ENCODE data around the gene ISM1.

ISM1 gene

DNA sequence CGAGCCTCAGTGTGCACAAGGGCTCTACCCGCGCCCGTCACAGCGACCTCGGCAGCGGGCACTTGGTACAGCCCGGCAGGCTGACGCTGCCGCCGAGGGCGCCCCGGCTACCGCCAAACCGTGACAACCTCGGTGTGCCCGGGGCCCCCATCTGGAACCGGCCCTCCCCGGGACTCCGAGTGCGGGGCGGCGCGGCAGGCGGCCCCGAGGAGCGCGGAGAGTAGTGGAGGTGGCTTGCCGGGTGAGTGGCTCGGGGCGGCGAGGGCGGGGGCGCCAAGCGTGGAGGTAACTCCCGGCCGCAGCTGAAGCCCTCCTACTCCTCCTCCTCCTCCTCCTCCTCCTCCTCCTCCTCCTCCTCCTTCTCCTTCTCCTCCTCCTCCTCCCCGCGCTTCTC is at the start of gene ISM1:
Gene ISM1 (plus strand): TSS at position 371 of the 394 bp plus-strand sequence. CDS start 503 bp downstream, outside the sequence.
- peak; percentile 43 for DNase-seq

DNA sequence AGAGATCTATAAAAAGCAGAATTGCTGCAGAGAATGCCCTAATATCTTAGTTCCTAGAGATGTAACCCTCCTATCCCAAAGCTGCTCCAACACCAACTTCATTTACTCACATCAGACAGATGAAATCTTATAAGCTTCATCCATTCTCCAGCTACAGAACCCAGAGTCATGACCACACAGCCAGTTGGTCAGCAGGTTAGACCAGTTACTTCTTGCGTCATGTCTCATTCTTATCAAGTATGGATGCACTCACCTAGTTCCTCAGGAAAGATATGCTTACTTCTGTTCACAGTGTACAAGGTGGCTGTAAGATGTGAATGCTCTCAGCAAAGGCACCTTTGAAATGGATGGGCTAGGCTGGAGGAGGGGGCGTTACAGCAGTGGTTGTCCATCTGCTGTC is 47.9 kb upstream of the ISM1 start:
- DNase-seq = no peak

DNA sequence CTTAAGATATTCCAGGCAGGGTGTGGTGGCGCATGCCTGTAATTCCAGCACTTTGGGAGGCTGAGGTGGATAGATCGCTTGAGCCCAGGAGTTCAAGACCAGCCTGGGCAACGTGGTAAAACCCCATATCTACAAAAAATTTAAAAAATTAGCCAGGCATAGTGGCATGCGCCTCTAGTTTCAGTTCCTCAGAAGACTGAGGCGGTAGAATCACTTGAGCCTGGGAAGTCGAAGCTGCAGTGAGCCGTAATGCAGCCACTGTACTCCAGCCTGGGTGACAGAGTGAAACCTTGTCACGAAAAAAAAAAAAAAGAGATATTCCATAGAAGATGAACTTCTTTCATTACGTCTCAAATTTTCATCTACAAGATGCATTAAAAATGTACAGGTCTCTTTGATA is 46.7 kb upstream of the ISM1 start:
- DNase-seq = no peak

DNA sequence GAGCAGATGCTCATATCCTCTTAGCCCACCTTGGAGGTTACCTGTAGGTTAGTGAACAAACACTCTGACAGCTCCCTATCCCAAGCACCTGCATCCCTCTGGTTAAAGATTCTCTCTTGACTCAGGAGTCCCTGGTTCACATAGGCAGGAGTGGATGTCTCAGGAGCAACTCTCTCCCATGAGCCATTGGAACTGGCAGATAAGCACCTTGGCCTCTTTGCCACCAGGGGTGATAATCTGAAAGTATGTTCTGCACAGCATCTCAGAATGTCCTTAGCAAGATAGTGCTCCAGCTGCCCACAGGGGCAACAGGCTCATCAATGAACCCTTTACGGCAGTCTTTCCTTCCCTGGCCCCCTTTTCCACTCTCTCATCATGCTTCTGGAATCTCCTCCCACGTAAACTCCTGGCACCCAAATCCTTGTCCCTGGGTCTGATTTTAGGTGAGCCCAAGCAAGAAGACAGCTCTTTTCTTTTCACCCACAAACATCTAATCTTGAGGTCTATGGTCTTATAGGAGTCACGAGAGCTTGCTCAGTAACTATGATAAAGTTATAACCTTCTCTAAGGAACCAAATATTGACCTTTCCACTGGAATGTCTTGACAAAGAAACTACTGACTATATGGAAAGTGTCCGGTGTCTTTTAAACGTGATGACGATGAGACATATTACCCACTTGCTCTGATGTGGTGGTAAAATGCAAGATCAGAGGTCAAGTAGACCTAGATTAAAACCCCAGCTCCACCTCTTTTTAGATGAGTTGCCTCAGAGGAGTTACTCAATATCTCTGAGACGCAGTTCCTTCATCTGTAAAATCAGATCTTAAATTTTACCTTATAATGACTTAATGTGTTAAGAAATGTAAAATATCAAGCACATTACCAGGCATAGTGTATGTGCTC is 39.8 kb upstream of the ISM1 start:
- no peak for DNase-seq

DNA sequence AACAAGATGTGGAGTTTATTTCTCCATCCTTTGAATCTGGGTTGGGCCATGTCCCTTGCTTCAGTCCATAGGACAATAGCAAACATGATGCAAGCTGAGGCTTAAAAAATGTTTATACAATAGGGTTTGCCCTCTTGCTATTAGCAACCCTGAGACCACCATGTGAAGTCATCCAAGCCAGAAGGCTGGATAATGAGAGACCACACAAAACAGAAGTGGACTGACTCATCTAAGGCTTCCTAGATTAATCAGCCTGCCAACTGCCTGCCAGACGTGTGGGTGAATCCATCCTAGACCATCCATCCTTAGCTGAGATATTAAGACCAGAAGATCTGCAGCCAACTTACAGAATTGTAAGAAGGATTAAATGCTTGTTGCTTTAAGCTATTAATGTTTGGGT is 38.1 kb upstream of the ISM1 start:
- DNase-seq = no peak

DNA sequence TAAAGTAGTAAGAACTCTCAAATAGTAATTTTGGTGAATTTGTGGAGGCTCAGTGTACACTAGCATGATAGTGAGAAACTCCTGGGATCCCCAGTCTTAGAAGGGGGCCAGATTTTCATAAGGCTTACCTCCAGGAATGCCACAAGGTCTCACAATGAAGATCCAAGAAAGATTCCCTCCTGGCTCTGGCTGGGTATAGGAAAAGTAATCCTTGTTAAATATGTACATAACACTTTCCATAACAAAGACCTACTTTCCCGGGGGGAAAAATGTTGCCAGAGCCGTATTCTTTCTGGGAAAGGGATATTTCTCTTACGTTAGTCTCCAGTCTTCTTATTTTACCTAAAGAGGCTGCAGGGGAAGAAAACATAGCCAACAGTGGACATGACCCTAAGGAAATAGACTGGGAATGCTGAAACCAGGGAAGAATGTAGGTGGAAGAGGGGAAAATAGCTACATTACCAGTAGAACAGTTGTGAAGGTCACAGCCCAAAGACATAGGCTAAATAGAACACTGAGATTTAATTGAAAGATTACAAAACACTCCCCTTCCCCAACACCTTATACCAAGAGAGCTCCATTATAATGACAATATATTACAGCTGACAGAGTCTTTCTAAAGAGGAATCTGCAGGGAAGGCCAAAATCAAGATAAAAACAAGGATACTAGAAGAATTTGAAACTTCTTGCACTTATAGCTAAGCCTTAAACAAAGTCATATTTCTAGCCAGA is 34.9 kb upstream of the ISM1 start:
- DNase-seq = no peak

DNA sequence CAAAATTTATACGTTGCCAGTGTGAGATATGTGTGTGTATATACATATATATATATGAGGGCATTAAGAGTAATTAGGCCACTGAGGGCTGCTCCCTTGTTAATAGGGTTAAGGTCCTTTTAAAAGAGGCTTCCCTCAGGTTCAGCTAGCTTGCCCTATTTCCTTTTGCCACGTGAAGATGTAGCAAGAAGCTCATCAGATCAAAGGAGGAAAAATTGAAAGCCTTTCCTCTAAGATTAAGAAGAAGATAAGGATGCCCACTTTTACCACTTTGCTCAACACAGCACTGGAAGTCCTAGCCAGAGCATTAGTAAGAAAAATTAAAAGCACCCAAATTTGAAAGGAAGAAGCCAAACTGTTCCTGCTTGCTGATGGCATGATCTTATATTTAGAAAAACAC is 33.2 kb upstream of the ISM1 start:
- DNase-seq = no peak

DNA sequence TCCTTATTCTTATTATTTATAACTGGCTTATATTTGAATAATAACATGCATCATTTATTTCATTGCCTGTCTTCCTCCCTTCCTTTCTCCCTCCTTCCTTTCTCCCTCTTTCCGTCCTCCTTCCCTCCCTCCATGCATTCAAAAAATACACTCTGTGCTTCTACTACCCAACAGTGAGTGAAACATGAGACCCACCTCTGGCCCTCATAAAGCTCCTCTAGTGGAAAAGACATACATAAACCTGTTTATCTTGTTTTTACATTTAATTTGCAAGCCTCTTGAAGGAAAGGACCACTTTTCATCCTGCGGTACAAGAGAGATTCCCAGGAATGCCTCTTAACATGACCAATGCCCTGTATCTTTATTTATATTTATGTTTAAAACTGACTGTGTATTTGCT is 21.8 kb upstream of the ISM1 start:
- no peak for DNase-seq

DNA sequence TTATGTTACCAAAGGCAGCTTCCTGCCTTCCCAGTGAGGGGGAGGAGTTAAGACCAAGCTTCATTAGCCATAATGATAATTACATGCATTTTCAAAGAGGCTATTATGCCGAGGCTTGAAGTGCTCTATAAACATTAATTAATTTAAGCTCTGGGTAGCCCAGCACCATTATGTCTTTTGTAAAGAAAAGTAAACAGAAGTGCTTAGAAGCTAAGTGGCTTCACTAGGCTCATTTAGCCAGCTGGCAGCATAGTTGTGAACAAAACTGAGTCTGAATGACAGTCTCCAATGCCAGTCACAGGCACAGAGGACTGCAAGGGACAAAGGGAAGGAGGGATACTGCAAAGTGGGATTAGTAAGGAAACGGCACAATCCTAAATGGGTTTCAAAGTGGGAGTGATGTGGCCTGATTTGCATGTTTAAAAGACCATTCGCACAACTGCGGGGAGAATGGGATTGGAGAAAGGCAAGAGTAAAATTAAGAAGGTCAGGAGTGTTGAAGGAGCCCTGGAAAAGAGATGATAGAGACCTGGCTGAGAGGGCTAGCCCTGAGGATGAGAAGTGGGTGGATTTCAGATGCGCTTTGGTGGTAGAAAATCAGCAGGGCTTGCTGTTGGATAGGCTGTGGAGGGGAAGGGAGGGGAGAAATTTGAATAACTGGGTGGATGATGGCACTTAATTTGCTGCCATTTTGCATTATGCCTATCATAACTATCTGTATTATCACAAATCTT is 20.1 kb upstream of the ISM1 start:
- no peak for DNase-seq

DNA sequence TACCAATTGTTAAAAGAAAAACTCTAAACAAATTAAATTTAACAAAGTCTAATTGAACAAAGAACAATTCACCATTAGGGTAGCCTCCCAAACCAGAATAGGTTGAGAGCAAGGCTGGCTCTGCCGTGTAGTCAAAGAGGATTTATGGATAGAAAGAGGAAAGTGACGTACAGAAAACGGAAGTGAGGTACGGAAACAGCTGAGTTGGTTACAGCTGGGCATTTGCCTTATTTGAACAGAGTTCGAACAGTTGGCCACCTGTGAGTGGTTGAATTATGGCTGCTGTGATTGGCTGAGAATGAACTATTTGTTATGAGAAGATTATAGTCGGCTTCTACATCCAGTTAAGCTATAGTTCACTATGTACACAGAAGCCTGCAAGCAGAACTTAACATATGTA is 18.5 kb upstream of the ISM1 start:
- DNase-seq = no peak

DNA sequence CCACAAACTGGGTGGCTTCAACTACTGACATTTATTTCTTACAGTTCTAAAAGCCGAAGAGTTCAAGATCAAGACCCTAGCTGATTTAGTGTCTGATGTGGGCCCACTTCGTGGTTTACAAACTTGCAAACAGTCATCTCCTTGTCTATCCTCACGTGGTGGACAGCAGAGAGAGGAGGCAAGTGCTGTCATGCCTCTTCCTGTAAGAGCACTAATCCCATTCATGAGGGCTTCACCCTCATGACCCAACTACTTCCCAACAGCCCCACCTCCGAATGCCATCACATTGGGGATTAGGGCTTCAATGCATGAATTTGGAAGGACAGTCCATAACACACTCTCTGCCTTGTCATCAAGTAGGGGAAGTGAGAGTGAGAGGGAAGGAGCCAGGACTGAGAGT is 15.6 kb upstream of the ISM1 start:
- no peak for DNase-seq

DNA sequence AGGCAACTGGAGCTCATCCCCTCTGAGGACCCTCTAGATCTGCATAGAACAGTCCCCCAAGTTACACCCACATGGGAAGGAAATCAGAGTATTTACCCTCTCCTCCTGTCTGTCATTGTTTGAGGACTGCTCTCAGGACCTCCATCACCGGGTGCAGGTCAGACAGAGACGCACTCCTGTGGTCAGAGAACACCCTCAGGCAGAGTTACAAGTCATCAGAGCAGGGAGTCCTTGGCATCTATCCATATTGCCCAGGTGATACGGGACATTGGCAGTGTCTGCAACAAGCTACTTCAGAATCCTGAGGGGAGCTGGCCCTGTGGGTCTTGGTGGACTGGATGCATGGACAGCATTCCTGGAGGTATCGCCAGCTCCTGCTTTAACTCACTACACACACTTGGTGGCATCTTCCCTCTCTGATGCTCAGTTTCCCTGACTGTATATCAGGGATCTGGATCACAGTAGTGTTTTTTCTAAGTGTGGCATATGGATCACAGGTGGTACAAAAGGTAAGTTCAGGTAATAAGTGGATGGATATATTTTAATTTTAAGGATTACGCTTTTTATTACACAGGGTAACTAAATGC is 15.1 kb upstream of the ISM1 start:
- no peak for DNase-seq

DNA sequence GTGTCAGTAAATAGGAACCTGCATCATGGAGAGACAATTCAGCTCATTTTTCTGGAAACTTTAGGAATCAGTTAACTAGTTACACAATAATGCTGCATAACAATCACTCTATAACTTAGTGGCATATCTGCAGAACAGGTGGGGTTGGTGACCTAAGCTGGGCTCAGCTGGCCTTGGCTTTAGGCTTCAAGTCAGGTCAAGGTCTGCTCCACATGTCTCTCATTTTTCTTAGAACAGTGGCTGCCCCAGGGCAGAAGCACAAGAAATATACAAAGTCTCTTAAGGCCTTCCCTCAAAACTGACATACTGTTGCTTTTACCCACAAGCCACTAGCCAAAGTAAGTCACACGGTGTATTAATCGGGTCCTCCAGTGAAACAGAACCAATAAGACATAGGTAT is 14.1 kb upstream of the ISM1 start:
- no peak for DNase-seq

DNA sequence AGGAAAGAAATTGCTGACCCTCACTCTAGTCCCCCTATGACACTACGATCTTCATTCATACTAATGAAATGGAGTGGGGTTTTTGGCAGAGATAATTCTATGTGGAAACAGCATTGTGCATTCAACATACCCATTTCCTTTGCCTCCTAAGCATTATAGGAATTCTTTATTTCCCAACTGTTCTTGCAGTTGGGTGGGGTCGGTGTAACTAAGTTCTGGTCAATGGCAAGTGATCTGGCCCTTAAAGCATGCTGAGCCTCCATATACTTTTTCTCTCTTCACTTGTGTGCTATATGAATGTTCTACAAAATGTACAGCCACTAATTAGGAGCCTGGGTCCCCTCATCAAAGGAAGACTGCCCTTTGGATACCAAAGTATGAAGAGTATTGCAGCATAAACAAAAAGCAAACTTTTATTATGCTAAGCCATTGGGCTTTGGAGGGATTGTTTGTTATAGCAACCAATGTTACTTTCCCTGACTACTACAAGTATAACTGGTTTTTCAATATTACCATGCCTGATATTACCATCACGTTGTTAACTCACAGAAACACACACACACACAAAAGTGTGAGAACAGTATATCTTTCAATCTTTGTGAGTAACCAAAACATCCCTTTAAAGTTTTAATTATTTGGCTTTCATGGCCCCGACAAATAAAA is 9.0 kb upstream of the ISM1 start:
- no peak for DNase-seq

DNA sequence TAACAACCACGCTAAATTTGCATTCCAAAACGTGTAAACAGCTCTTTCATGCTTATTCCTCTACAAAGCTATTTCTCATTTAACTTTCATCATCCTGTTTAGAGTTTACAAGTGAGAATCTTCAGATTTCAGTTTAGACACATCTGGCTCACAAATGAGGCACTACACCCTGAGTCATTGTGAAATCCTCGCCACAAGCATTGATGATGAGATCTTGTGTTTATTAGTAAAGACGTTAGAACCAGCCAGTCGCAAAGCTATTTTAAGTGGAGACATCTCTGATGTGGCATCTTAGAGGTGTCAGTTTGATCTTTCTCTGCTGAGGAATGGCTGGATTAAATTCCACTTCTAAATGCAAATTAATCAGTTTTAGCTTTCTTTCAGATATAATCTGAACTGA is 8.3 kb upstream of the ISM1 start:
- DNase-seq = no peak

DNA sequence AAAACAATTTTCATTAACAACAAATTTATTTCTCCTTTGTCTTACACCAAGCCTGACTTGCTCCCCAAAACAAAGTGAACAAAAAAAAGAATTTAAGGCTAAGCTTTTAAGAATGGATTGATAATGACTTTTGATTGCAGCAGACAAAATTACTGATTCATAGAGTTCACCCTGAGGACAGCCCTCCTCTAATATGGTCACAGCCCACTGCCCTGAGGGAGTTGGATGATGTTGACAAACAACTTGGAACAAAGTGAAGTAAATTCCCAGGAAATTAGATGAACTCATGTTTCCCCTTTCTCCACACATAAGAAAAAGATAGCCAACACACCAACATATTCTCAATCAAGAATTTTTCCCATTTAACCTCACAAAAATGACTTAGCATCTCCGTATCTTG is 7.7 kb upstream of the ISM1 start:
- no peak for DNase-seq

DNA sequence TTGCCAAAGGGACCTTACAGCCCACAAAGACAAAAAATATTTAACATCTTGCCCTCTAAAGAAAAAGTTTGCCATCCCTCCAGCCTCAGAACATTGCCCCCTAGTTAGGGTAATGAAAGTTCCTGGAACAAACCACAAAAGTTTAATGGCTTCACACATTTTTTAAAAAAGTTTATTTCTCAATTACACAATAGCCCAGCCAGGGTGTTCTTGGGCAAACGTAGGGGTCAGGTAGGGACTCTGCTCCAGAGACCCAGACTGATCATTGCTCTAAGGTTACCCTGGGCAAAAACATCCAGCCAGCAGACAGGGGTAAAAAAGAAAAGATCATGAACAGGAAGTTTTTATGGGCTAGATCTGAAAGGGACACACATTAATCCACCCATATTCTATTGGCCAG is 4.5 kb upstream of the ISM1 start:
- no peak for DNase-seq

DNA sequence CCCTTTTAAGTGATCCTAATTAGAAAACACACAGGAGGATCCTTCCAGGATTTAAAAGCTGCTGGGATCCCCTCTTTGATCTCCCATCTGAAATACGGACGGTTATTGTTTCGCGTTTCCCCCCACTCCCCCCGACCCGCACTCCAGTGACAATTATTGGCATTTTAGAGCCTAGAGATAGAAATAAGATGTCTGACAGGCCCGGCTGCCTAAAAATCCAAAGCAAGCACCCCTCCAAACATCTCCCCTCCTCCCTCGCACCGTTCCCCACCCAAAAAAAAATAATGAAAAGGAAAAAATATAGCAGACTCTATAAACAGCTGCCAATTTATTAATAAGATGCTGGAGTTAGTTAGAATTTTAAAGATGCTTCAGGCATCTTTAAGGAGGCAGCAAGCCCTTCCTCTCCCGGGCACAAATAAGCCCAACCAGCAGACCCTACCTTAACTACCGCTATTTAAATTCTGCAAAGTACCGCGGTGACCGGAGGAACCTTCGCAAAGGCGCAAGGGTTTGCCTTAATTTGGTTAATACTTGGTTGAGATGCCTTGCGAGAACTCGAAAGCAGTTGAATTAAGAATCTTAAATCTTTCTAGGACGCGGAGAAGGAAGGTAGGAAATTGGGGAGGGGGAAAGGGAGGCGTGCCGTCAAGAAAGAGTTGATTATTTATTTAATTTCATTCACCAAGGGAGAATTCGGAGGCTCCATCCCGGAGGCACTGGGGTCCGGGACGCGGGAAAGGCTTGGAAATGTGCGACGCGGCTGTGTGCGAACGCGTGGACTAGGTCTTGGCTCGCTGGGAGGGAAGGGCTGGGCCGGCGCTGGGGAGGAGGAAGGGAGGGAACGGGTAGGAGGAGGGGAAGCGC is 1.5 kb upstream of the ISM1 start:
- peak; percentile 20 for DNase-seq

DNA sequence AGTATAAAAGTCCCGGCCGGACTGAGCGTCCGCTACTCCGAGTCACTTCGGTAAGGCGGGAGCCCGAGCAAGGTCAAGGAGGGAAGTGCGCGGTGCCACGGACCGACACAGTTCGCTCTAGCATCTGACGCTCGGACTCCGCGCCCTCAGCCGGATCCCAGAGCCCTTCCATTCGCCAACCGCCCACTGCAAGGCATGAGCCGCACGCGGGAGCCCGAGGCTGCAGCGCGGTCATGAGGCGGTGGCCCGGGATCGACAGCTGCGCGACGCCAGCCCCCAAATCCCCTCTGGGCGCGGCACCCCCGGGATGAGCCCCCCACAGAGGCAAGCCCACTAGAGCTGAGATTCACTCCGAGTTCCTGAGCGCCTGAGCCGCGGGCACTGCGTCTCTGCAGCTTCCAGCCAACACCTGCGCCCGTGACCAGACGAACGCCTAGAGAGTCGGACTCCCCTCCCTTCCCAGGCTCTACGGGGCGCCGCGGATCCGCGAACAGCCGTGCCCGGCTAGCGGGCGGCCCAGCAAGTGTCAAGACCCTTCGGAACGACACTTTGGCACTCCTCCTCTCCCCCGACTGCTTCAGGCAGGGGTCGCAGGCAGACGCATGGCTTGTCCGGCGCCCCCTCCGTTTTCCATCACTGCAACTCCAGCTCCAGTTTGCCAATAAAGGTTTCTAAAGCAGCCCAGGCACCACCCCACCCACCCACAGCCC is 725 bp upstream of the ISM1 start:
- peak; percentile 20 for DNase-seq

DNA sequence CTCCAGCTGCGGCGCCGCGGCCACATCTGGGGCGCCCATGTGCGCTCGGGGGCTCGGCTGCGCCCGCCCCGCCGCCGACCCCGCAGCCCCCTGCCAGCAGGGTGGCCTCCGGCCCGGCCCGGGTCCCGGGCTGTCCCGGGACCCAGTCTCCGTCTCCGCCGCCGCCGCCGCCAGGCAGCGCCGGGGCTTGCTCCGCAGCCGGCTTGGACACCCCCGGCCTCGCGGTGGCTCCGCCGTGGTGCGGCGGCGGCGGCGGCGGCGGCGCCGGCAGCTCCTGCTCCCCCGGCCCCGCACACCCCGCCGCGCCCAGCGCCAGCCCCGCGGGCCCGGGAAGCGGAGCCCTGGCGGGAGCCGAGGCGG is 219 bp downstream of the ISM1 start:
- DNase-seq = no peak

DNA sequence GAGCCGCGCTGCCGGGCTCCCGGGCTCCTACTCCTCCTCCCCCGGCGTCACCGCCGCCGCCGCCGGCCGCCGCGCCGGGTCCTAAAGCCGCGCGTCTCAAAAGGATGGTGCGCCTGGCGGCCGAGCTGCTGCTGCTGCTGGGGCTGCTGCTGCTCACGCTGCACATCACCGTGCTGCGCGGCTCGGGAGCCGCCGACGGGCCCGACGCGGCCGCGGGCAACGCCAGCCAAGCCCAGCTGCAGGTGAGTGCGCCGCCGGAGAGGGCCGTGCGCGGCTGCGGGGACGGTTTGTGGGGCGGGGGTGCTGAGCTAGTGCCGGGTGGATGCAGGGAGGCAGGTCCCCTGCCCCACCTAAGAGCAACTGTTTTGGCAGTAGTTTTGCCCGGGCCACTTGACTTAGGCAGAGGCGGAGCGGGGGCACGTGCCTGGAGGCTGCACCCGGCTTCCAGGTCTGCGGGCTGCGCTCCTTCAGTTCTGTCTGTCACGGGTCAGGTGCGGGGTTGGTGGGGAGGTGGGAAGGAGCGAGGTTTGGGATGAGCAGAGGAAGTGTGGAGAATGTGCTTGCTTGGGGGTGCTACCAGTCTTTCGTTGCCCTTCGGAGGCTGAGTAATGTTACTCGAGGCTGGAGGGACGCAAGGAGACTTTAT is 722 bp downstream of the ISM1 start:
- DNase-seq = peak; percentile 71

All from CD4-positive, alpha-beta T cell treated with Interleukin-17A for 4 hours (primary cell).